Measurements from ENCODE around the gene SLC40A1.

SLC40A1 gene

DNA sequence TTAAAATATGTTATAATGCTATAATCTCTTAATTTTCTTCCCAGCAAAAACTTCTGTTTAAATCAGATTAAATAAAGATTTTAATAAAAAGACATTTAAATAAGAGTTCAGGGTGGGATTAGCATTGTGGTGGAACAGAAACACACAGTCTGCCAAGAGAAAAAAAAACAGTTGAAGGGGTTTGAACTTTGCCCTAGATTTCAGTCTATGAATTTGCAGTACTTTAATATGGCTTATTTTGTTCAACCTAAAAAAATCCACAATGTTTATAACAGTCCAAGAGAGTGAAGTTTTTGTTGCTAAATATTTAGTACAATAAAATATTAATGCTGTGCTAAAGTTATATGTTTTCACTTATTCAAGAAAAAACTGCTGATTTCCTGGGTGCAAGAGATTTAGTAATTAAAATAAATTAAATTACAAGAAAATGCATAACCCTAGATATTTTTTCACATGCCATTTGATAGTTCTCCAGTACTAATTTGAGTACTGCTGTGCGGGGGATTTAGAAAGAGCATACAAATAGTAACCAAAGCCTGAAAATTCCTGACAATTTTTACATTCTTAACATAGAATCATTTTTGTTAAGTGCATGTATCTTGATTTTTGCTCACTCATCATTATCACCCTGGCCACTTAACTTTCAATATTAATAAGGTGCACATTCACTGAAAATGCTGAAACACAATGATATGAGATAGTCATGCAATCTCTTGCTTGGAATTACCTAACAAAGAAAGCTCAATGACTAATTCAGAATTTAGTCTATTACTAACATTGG is 52.6 kb downstream of the SLC40A1 start:
- no peak overlapping the region for H3K4me2 ChIP-seq (ENCODE audit: low read depth, low read length, poor library complexity, severe bottlenecking)
- no peaks in the 10 kb centered on the region for H3K79me2 ChIP-seq (ENCODE audit: insufficient read depth, low read length)
- H3K4me3 ChIP-seq (ENCODE audit: low read length, poor library complexity, severe bottlenecking) = no peak overlapping the region
- 0 out of 2 replicates have a peak overlapping the region, but pooled peaks have one; percentile 50 for H2AFZ ChIP-seq (ENCODE audit: low read length)
- no peaks in the 10 kb centered on the region for H3F3A ChIP-seq (ENCODE audit: low read depth)
- H3K4me1 ChIP-seq (ENCODE audit: insufficient read depth, low read length, poor library complexity, severe bottlenecking) = peaks cover 7% of the 10 kb centered on the region
- H3K9me3 ChIP-seq (ENCODE audit: insufficient read depth, low read depth, low read length) = no peaks in the 10 kb centered on the region
- no peak overlapping the region for H3K9ac ChIP-seq (ENCODE audit: low read depth, low read length, poor library complexity, severe bottlenecking)
- H3K36me3 ChIP-seq (ENCODE audit: insufficient read depth, low read length) = no peaks in the 10 kb centered on the region
- H3K9me2 ChIP-seq (replicated peaks; ENCODE audit: low read depth, low read length) = no peaks in the 10 kb centered on the region
- TF ChIP-seq, protein P1, sequence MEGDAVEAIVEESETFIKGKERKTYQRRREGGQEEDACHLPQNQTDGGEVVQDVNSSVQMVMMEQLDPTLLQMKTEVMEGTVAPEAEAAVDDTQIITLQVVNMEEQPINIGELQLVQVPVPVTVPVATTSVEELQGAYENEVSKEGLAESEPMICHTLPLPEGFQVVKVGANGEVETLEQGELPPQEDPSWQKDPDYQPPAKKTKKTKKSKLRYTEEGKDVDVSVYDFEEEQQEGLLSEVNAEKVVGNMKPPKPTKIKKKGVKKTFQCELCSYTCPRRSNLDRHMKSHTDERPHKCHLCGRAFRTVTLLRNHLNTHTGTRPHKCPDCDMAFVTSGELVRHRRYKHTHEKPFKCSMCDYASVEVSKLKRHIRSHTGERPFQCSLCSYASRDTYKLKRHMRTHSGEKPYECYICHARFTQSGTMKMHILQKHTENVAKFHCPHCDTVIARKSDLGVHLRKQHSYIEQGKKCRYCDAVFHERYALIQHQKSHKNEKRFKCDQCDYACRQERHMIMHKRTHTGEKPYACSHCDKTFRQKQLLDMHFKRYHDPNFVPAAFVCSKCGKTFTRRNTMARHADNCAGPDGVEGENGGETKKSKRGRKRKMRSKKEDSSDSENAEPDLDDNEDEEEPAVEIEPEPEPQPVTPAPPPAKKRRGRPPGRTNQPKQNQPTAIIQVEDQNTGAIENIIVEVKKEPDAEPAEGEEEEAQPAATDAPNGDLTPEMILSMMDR (conservative IDR thresholded peaks at IDR 0.05; ENCODE audit: low read length) = no peak
- no peak for TF ChIP-seq EZH2phosphoT487 (IDR thresholded peaks at IDR 0.05; ENCODE audit: borderline replicate concordance)
- no peaks in the 10 kb centered on the region for H3K27me3 ChIP-seq (ENCODE audit: insufficient read depth, low read length, poor library complexity, severe bottlenecking)
- no peaks in the 10 kb centered on the region for H4K20me1 ChIP-seq (ENCODE audit: insufficient read depth, low read length, poor library complexity, severe bottlenecking)

DNA sequence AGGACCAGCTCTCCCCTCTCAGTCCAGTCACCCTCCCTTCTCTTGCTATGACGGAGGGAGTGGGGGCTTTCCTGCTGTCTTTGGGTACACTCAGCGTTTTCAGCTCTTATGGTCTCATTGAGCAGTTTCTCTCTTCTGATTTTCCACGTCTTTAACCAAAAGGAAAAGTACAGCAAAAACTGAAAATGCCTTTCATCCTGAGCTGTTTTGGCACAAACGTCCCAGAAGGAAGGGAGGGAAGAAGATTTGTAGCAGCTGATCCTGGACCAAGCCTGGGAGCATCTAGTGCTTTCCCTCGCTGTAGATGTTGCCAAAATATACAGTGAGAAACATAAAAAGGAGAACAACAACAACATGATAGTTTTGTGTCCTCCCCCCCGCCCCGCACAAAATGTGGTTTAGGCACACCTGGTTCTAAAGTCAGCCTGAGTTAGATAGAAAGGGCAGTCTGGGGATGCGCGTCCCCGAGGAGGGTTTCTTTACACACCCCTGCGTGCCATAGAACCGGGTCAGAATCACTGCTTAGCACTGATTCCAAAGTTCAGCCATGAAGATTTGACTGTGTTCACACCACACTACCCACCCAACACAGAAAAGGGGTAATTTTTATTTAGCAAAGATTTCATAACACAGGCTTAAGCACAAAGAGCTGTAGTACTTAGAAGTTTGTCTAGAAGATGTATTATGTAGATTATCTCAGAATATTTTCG is 53.4 kb downstream of the SLC40A1 start:
- H3K9me3 ChIP-seq (ENCODE audit: insufficient read depth, low read depth, low read length) = no peaks in the 10 kb centered on the region
- no peaks in the 10 kb centered on the region for H4K20me1 ChIP-seq (ENCODE audit: insufficient read depth, low read length, poor library complexity, severe bottlenecking)
- TF ChIP-seq, protein P1 (conservative IDR thresholded peaks at IDR 0.05; ENCODE audit: low read length) = no peak
- TF ChIP-seq EZH2phosphoT487 (IDR thresholded peaks at IDR 0.05; ENCODE audit: borderline replicate concordance) = no peak
- no peaks in the 10 kb centered on the region for H3K27me3 ChIP-seq (ENCODE audit: insufficient read depth, low read length, poor library complexity, severe bottlenecking)
- no peak overlapping the region for H3K9ac ChIP-seq (ENCODE audit: low read depth, low read length, poor library complexity, severe bottlenecking)
- no peak overlapping the region for H3K4me3 ChIP-seq (ENCODE audit: low read length, poor library complexity, severe bottlenecking)
- no peaks in the 10 kb centered on the region for H3K36me3 ChIP-seq (ENCODE audit: insufficient read depth, low read length)
- no peaks in the 10 kb centered on the region for H3K79me2 ChIP-seq (ENCODE audit: insufficient read depth, low read length)
- no peaks in the 10 kb centered on the region for H3K9me2 ChIP-seq (replicated peaks; ENCODE audit: low read depth, low read length)
- H3K4me1 ChIP-seq (ENCODE audit: insufficient read depth, low read length, poor library complexity, severe bottlenecking) = peaks cover 15% of the 10 kb centered on the region
- no peak overlapping the region for H3K4me2 ChIP-seq (ENCODE audit: low read depth, low read length, poor library complexity, severe bottlenecking)
- no peak overlapping the region for H2AFZ ChIP-seq (ENCODE audit: low read length)
- H3F3A ChIP-seq (ENCODE audit: low read depth) = no peaks in the 10 kb centered on the region

DNA sequence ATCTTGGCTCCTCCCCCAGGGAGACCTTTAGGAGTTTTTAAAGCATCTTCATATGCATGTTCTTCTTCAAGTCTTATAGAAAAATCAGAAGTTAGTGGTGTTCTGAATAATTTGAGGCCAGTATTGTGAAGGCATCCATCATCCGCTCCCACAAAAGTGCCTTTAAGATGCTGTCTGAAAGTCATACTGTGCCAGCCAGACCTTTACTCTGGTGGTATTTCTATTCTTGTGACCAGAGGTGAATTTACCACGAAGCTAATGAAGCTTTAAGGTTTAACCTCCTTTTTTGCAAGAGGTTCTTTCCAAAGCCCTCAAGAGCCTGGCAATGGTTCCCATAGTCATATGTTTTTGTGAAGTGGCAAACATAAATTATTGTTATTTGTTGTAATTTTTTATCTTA is 54.3 kb downstream of the SLC40A1 start:
- Histone ChIP-seq H3K9me3 (ENCODE audit: insufficient read depth, low read depth, low read length) (no peaks in the 10 kb centered on the region), H3K9me2 (replicated peaks; ENCODE audit: low read depth, low read length) (no peaks in the 10 kb centered on the region), H3K4me3 (ENCODE audit: low read length, poor library complexity, severe bottlenecking) (no peak overlapping the region), H3F3A (ENCODE audit: low read depth) (peaks cover 3% of the 10 kb centered on the region; the same call in 1 of the 2 replicates), H3K79me2 (ENCODE audit: insufficient read depth, low read length) (no peaks in the 10 kb centered on the region), H3K4me2 (ENCODE audit: low read depth, low read length, poor library complexity, severe bottlenecking) (no peak overlapping the region), H3K27me3 (ENCODE audit: insufficient read depth, low read length, poor library complexity, severe bottlenecking) (no peaks in the 10 kb centered on the region), H3K9ac (ENCODE audit: low read depth, low read length, poor library complexity, severe bottlenecking) (no peak overlapping the region), H3K4me1 (ENCODE audit: insufficient read depth, low read length, poor library complexity, severe bottlenecking) (peaks cover 25% of the 10 kb centered on the region), H4K20me1 (ENCODE audit: insufficient read depth, low read length, poor library complexity, severe bottlenecking) (no peaks in the 10 kb centered on the region), H2AFZ (ENCODE audit: low read length) (no peak overlapping the region), H3K36me3 (ENCODE audit: insufficient read depth, low read length) (no peaks in the 10 kb centered on the region)
- TF ChIP-seq EZH2phosphoT487 (IDR thresholded peaks at IDR 0.05; ENCODE audit: borderline replicate concordance) = no peak
- TF ChIP-seq, protein P1 (conservative IDR thresholded peaks at IDR 0.05; ENCODE audit: low read length) = no peak
